GM19372 (cell line): ENCODE results near the gene RAP1GAP.

Experiments
- ATAC-seq: cut with Tn5 transposase; IDR thresholded peaks from one replicate; pipeline ENCODE4 v1.9.1; 2021; ENCODE audit warnings: mild to moderate bottlenecking, low read depth, moderate library complexity; ENCODE audit not compliant: unreplicated experiment

Gene RAP1GAP

DNA sequence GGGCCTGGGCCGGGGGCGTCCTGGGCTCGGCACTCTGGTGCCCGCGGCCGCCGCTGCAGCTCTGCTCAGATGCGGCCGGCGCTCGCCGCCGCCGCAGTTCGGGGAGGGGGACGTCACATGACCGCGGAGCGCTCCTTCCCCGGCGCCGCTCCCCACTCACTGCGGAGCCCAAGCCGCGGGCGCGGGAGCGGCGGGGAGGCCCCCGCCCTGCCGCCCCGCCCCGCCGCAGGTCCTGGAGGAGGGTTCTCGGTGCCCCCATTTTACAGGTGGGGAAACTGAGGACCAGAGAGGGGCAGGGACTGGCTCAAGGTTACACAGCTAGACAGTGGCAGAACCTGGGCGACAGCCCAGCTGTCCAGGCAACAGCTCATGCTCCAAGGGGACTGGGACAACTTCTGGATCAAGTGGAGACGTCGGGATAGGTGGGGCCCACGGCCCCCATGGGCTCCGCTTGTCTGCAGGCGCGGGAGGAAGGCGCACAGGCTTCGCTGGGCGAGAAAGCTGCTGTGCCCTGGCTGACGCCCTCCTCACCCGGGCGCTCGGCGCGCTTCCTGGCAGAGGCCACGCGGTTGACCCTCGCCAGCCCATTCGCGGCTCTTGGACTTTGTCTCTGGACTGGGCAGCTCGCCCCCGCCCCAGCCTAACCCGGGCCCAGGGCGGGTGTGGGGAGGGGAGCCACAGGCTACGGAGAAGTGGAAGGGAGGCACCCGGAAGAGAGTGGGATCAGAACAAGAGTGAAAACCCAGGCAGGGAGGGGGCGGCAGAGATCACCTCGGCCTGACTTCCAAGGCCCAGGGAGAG lies at the start of gene RAP1GAP:
TSS of gene RAP1GAP (minus strand) at position 100 of the 801 bp plus-strand sequence. CDS start 49,325 bp downstream, outside the sequence.
- no peak for ATAC-seq

DNA sequence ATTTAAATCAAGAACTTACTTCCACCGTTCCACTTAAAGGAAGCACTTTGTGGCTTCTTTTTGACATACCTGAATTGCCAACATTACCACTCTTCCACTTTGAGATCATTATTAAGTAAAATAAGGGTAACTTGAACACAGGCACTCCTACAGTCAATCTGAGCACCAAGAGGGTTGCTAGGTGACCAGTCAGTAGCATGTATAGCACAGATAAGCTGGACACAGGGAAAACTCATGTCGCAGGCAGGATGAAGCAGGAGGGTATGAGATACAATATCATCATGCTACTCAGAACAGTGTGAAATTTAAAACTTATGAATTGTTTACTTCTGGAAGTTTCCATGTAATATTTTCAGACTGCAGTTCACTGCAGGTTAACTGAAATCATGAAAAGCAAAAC lies 47.0 kb upstream of the RAP1GAP start:
- ATAC-seq: no peak

DNA sequence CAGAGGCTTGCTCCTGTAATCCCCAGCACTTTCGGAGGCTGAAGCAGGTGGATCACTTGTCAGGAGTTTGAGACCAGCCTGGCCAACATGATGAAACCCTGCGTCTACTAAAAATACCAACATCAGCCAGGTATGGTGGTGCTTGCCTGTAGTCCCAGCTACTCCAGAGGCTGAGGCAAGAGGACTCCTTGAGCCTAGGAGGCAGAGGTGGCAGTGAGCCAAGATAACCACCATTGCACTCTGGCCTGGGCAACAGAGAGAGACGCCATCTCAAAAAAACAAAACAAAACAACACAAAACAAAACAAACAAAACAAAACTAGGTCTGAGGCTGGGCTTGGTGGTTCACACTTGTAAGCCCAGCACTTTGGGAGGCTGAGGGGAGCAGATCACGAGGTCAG lies 38.7 kb upstream of the RAP1GAP start:
- no peak for ATAC-seq

DNA sequence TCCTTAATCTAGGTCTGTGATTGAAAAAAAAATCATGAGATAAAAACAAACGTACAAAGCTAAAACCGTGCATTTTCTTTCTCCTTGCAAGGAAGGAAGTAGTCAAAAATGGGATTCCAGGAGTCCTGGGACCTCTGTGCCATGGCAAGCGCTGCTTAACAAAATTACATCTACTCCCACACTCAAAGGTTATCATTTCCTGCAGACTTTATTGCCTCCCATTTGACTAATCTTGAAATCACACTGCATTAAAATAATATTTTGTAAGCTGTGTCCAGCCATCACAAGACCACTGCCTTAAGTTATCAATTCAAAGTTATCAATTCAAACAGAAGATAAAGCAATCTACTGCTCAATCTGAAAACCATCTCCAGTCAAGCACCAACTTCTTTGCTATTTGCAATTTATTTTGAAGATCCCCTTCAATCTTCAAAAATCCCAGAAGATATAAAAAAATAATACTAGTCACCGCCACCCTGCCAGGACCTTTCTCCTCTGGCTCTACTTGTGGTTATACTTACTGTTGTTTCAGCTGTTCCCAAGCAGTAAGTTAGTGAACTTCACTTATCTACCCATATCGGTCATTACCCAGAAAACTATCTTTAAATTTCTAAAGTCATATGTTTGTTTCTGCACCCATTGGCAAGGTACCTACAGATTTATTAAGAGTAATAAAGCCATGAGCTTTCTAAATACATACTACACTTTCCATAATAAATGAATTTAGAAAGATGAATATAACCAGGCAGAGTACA lies 38.1 kb upstream of the RAP1GAP start:
- ATAC-seq: no peak

DNA sequence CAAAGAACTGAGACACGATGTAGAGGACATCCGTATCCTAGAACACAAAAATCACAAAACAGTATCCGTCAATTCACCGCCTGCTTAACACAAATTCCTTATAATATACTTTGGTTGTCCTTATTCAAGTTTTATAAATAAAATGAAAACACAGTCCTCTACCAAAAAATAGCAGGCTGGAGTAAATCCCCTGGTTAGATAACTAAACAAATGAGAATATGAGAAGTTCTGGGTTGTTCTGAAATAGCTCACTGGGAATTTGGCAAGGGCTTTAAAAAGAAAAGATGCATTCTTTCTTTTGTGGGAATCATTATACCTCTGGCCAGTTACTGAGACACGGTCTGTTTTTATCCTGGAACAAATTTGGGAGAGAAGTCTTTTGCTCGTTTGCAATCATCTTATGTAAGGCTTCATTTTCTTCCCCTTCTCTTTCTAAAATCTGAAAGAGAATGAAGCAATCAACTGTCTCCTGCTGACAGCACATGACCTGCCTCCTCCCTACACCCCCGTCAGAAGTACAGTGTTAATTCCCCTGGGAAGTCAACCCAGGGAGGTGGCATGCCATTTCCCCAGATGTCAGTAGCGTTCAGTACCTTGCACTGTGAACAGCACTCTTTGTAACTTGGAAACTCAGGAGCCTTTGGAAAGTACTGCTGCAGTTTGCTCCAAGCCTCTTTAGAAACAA lies 37.1 kb upstream of the RAP1GAP start:
- ATAC-seq: no peak

DNA sequence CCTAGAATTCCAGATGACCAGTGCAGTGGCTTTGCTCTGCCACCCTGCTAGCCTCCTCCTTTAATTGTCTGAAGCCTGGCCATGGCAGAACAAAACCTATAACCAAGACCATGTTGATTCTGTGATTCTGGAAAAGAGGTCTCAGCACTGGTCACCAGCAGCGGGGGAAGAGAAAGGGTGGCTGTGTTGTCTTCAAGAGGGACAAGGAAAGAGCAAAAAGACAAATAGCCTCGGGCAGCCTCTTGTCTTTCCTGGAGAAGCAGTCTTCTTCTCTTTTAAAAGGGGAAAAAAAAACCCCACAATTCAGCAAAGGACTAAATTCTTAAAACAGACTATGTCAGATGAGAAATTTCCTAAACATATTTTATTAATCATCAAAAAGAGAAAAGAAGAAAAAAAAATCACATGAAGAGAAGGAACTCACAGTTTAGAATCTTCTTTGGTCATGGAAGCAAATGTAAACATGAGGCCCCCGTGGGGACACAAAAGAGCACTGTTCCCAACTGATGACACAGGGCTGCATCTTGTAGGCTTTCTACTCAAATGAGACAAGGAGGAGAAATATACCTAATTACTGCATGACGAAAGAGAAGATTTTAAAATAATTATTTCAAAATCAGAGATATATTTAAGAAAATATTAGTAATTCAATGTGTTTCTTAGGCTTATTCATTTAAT lies 36.3 kb upstream of the RAP1GAP start:
- no peak for ATAC-seq

DNA sequence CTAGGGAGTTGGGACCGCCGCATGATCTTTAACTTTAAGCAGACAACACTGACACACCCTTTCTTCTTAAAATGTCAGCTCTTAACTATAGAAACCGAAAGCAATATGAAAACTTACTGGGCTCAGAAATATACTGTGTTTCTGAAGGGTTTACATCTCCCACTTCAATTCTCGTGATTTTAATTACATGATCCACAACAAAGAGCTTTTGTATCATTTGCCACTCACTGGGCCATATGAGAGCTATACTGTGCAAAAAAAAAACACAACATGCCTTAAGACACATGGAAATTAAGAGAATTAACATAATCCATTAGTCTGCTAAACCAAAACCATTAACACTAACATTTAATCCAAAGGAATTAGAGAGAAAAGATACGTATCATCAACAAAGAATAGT lies 35.0 kb upstream of the RAP1GAP start:
- ATAC-seq: no peak

DNA sequence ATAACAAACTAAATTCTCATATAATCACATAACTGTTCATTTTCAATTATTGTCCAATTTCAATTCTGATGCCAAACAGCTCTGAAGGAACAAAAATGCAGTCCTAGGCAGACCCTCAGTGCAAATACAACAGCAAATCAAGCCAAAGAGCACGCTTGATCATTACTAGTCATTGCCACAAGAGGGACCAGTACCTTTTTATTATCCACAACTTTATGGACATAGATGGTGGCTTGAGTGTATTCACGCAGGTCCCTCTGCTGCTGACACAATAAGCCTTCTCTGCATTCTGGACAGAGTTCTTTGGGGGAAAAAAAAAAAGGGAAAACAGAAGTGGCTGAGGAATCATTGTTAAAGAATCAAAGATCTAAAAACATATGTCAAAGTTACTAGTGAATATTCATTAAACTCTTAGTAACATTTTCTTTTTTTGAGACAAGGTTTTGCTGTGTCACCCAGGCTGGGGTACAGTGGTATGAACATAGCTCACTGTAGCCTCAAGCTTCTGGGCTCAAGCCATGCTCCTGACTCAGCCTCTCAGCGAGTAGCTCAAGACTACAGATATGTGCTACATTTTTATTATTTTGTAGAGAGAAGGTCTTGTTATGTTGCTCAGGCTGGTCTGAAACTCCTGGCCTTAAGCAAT lies 34.3 kb upstream of the RAP1GAP start:
- ATAC-seq: no peak

DNA sequence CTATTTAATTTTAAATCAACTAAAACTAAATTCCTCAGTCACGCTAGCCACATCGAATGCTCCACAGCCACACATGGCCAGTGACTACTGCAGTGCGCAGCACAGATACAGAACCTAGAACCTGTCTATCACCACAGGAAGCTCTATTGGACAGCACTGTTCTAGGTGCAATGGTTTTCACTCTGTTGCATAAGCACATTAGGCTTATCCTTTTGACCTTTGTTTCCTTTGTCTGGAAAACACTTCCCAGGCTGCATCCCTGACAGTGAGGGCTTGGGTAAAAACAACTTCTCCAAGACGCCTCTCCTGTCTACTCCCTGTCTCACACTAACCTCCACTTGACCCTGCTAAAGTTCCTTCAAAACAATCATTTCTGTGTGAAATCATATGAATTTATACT lies 33.6 kb upstream of the RAP1GAP start:
- no peak for ATAC-seq

DNA sequence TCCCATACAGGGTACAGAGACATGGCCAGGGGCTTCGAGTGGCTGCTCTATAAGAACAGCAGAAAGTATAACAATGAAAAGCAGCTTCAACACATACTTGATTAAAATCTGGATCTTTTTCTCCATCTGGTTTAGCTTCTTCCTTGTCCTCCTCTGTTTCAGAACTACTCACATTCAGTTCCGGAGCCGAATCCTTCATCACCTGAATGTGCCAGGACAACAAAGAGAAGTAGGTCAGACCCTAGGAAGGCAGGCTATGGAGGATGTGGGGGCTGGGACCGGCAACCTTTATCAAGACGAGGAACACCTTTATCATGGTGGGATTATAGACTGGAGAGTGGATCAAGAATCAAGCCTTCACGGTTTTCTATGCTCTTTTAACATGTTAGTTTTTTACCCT lies 32.2 kb upstream of the RAP1GAP start:
- ATAC-seq: no peak

DNA sequence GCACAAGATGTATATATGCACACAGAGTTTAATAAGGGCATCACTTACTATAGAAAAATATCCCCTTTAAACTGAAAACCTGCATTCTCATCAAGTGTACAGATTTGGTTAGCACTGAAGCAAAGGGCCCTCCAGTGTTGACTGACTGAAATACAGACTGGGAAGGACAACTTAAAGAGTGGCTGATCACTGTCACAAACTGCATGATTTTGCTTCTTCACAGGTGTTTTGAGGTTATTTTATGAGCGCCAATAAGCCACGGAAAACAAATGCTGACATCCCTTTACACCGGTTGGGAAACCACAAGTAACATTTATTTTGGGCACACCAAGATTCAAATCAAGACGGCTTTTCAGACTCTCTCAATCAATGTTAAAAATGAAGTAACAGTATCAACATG lies 30.9 kb upstream of the RAP1GAP start:
- no peak for ATAC-seq

DNA sequence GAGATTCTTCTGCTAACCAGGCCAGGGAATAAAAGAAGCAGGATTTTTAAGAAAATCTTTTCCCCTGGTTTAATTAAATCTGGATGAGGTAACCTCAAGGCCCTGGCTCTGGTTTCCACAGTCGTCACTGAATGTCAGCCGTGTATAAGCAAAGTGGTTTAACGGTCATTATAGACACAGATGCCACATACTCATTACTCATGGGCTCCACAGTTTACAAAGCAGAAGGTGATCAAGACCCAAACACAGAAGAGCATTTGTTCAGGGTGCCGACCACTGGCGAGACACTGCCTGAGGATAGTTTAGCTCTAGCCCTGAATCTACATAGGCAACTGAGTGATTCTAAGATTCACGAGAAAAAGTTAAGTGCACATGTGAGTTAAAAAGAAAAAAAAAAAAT lies 27.8 kb upstream of the RAP1GAP start:
- no peak for ATAC-seq

DNA sequence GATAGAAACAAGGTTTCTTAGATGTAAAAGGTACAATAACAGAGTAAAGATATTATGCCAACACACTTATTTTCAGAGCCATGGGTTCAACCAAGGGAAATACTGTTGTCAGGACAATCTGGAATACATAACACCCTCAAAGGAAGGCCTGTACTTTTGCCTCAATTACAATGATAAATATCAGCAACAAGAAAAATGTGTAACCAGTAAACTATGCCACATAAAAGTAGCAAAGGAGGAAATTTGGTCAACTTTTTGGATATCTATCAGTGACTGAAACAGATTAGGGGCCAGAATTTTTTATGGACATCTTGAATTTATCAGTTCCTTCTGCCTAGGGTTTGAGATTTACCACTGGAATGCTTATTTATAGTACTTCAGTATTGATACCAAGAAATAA lies 24.6 kb upstream of the RAP1GAP start:
- no peak for ATAC-seq

DNA sequence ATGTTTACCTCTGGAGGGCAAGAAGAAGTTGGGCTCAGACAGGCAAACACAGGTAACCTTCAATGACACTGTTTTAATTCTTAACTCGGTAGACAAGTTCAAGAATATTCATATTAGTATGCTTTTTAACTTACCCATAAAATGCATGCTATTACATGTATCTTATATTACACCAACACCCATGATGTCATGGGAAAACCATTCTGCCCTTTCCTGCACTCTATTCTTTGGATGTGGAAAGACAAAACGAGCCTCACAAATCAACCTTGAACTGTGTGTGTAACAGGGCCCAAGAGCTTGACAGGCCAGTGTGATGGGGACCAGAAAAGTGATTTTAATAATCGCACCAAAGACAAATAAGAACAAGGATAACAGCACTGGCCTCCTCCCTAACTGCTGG lies 22.6 kb upstream of the RAP1GAP start:
- no peak for ATAC-seq

DNA sequence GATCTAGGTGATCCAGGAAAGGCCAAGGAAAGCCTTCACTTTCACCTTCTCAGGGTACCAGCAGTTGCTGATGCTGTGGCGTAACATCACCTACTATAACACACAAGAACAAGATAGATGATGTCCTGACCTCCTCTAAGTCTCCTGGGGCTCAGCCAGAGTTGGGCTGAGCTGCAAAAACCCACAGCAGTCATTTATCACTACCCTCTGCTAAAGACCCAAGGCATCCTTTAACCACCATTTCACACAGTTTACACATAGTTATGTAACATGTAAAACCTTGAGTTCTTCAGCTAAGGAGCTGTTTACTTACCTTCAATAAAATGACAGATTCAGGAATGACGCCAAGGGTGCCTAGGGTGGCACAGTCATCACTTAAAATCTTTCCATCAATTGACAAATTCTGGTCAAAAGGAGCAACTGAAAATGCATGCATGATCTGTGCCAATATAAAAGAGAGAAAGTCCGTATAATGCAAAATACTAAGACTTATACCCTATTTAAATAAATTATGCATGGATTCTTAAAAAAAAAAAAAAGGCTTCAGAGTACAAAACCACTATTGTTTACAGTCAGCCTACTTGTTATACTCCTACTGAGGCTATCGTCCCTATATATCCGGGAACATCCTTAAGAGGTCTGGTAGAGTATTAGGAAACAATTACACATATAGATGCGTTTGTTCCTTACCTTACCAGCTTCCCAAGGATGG lies 20.7 kb upstream of the RAP1GAP start:
- no peak for ATAC-seq

DNA sequence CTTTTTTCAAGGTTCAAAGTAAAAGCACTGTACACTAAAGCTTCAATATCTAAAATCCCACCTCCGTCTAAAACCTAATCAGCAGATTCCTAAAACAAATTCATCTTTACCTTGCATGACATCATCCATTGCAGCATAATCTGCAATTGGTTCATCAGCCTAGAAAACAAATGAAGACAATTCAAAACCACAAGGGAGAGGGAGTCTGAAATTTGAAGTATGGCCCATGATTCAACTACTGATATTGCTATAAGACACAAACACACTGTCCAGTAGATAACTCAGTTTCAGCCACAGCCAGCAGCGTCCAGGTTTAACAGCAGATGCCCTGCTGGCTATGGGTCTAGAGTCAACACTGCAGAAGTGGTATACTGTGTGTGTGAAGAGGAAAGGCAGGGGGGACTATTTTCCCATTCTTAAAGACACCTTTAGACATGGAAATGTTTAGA lies 17.9 kb upstream of the RAP1GAP start:
- no peak for ATAC-seq

DNA sequence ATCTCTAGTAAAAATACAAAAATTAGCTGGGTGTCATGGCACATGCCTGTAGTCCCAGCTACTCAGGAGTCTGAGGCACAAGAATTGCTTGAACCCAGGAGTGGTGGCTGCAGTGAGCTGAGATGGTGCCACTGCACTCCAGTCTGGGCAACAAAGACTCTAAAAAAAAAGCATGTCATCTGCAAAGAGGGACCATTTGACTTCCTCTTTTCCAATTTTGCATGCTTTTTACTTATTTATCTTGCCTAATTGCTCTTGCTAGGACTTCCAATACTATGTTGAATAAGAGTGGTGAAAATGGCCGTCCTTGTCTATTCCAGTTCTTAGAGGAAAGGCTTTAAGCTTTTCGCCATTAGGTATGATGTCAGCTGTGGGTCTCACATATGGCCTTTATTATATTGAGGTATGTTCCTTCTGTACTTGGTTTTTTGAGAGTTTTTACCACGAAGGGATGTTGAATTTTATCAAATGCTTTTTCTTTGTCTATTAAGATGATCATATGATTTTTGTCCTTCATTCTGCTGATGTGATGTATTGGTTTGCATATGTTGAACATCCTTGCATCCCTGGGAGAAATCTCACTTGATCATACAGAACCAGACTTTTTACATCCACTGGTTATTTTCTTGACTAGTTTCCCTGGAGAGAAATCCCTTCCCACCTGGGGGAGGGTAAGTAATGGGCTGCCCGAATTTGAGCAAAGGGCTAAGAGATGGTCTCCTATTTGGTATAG lies 17.0 kb upstream of the RAP1GAP start:
- no peak for ATAC-seq

DNA sequence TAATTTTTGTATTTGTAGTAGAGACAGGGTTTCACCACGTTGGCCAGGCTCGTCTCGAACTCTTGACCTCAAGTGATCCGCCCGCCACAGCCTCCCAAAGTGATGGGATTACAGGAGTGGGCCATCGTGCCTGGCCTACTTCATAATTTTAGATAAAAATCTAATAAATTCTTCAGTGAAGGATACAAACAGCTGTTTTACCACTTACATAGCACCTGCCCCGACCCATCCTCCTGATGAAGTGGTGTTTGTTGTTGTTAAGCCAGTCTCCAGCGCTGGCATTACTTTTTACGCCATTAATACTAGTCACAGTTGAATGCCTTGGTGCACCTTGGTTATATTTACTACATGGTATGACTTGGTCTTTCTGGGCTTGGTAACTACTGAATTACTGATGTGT lies 12.3 kb upstream of the RAP1GAP start:
- no peak for ATAC-seq

DNA sequence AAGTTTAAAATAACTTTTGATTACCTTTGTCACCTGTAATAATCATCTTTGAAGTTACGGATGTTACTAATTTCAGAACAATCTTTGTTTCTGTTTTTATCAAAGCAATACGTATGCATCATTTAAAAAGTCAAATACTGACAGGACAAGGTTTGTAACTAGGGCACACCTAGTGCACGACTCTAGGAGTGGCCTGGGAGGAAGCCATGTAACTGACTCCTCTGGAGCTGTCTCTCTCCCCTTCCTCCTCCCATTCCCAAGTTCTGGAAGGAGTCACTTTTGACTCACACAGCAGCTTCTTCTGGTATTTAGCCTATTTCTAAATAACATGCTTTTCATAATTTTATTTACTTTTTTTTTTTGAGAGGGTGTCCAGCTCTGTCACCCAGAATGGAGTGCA lies 11.8 kb upstream of the RAP1GAP start:
- no peak for ATAC-seq
